T-helper 9 cell (primary cell): ENCODE data around the gene SSNA1.
A peak's percentile ranks its signal among the peaks of the same experiment; 100 is the strongest.

Source experiments
- DNase-seq: peaks from one replicate; pipeline ENCODE4 v3.0.0-alpha.2; 2020

The SSNA1 gene

DNA sequence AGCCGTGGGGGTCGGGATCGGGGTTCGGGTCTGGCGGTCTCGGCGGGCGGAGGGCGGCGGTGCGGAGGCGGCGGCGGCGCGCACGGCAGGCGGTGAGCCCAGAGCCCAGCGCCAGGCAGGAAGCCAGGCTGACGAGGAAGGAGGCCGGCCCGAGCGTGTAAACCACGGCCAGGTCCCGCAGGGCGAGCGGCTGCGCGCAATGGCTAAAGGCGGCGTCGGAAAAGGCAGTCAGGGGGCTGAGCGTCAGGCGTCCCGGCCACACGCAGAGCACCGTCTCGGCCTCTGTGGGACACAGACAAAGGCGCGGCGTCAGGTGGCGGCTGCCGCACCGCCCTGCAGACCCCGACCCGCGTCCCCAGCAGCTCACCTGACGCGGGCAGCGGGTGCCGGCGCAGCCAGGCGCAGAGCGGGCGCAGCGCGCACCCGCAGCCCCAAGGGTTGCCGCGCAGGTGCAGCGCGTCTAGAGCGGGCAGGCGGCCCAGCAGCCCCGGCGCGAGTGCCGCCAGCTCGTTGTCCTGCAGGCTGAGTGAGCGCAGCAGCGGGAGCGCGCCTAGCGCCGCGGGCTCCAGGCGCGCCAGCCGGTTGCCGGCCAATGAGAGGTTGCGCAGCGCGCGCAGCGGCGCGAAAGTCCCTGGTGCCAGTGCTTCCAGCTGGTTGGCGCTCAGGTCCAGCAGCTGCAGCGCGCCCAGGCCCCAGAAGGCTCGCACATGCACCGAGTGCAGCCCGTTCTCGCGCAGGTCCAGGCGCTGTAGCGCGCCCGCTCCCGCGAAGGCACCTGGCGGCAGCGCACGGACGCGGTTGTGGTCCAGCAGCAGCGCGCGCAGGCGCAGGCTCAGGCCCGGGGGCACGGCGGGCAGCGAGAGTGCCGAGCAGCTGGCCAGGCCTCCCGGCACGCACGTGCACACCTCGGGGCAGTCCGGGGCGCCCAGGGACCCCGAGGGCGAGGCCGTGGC, 19.3 kb upstream of the SSNA1 start:
- DNase-seq = peak; percentile 16

DNA sequence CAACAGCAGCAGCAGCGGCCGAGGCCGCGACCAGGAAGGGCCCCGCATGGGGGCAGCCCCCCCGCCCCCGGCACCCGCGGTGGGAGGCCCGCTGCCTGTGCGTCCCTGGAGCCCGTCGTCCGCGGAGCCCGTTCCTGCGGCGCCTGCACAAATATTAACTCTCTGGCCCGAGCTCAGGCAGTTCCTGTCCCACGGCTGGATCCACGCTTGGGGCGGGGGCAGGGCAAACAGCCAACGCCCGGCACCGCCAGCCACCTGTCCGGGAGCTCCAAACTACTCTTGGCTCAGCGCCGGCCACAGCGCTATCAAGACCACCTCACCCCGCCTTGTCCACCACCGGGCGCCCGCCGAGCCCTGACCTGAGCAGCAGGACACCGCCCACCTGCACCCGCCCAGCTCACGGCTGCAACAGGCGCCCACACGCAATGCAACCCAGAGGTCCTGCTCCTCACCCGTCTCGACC, 18.5 kb upstream of the SSNA1 start, which contains the start of gene LRRC26:
TSS of gene LRRC26 (minus strand) at position 156 of the 463 bp plus-strand sequence. CDS start at position 48, 108 bp downstream.
- no peak for DNase-seq

DNA sequence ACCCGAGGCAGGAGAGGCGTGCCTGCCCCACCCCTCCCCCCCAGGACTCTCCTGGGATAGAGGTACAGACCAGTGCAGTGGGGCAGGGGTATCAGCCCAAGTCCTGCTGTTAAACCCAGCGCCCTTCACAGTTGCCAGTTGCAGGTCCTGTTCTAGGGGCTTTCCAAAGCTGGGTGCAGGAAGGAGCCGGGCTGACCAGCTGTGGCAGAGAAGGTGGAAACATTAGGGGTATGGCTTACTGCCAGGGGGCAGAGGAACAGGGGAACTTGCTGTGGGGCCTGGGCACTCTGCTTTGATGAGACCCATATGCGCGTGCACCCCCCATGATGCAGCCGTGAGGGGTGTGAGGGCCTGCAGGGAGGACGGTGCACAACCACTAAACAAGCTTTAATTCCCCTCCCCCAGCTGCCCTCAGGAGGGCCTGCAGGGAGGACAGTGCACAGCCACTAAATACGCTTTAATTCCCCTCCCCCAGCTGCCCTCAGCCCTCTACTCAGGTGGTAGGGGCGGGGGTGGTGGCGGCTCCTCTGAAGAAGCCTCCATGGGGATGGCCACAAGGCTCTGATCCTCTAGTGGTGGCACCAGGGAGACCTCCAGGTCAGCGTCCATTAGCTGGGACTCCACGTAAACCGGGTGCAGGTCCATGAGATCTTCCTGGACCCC, 17.9 kb upstream of the SSNA1 start:
- no peak for DNase-seq

DNA sequence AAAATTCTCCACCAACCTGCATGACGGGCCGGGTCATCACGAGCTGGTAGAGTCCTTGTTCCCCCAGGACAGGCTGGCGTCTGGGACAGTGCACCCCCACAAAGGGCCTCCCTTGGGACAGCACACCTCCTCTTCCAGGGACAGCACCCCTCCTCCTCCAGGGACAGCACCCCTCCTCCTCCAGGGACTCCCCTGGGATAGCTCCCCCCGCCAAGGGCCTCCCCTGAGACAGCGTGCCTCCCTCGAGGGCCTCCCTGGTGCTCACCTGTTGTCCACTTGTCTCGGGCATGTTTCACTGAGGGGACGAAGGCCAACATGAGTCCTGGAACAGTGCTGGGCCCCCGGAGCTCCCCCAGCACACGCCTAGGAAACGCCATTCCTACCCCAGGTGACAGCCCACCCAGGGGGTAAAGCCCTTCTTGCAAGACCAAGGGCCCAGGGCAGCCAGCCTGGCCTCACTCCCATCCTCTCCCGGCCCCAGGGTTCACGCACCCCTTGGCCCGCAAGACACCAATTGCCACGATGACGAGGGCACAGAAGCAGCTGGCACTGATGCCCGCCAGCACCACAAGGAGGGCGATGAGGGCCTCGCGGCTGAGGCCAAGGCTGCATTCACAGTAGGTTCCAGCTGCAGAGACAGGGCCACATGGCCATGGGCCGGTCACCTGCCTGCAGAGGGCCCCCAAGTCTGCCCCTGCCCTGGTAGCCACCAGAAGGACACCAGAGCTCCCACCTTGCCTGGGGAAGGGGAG, 17.2 kb upstream of the SSNA1 start:
- no peak for DNase-seq

DNA sequence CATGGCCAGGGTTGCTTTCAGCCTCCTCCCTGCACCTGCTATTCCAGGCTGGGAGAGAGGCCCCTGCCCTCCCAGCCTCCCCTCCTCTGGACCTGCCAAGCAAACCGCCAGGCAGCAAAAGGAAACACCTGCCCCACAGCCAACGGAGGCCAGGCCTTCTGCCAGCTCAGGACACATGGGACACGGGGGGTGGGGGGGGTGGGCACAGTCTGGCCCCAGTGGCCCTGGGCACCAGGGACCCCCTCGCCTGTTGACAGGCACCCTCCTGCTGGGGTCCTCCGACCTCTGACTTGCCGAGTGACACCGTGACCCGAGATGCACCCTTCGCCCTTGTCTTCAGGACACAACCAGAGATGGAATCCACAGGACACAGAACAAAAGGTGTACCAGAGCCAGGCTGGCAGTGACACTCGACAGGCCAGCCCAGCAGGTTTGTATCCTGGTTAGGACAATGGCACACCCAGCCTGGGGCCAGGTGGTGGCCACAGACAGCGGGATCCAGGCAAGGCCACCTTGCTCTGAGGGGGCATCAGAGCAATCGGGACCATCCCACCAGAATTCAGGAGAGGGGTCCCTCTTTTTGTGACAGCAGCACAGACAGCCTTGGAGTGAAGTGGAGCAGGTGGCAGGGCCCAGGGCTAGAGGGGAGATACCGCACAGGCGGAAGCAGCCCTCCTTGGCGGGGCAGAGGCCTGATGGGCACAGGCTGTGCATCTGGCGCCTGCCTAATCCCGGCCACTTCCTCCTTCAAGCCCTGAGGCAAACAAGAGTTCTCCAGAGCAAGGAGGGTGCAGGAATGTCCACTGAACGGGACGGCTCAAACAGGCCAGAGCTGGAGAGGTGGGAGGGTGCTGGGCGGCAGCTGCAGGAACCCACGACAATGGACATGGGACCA, 15.3 kb upstream of the SSNA1 start:
- DNase-seq = no peak

DNA sequence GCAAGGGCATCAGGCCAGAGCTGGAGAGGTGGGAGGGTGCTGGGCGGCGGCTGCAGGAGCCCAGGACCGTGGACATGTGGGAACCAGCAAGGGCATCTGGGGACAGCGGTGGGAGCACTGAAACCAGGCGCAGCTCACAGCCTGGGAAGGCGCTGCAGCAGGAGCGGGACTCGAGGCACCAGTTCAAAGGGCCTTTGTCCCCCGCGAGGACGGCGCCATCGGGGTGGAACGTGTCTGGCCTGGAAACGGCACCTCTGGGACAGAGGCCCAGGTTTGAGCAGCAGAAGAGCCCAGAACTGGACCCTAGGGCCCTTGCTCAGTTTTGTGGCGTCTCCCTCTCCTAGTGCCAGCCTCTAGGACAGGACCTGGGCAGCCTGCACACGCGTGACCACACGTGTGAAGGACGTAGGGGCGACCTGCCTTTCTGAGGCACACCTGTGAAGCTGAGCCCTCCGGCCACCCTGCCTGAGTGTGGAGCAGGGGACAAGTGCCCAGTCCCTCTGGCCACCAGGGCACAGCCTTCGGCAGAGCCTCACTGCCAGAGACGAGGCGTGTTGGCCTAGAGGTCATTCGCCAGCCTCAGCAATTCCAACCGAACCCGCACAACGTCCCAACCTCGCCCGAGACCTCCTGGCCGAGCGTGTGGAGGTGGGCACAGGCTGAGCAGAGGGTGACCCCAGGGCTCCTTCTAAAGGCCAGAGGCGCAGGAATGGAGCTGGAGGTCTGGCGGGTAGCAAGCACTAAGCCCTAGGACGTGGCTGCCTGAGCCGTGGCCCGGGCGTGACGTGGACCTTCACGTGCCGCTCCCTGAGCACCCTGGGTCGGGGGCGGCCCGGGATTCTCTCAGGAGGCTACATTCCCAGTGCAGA, 14.4 kb upstream of the SSNA1 start:
- no peak for DNase-seq

DNA sequence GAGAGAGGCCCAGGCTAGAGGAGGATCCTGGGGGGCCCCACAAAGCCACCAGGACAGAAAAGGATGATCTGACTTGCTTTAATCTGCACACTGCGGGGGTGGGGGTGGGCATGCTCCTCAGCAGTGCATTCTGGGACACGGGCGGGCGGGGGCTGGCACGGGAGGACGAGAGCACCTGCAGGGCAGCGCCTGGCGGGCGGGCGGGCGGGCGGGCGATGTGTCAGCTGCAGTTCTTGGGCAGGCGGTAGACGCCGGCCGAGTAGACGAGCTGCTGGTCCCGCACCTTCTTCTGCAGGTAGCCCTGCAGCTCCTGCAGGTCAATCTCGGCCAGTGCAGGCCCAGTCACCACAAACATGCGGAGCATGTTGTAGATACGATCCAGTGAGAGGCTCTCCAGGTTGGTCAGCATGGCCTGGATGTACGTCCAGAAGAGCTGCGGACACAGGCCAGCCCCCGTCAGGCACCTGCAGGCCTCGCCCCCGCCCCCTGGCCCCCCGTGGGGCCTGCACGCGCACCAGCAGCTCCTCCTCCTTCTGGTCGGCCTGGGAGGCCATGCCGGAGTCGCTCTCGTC, 13.7 kb upstream of the SSNA1 start:
- no peak for DNase-seq

DNA sequence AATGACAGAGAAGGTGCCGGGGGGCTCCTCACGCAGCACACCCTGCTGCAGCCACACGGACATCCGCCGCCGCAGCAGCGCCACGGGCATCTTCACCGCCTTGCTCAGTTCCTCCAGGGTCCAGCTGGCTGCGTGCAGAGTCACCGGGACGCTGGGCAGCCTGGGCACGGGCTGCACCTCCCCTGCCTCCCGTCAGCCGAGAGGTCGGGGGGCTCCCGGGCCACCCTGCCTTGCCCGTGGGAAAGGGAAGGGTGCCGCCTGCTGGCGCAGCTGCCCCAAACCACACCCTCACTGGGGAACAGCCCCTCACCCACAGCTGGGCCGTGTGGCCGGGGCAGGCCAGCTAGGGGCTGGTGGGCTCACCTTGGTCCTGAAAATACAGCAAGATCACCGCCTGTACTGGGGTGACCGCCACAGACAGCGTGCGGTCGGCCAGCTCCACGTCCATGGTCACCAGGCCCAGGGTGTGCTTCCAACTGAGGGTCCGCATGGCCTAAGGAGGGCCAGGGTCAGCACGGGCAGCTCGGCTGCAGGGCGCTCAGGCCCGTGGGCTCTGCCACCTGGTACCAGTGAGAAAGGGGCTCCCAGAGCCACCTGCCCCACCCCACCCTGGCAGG, 13.0 kb upstream of the SSNA1 start:
- no peak for DNase-seq

DNA sequence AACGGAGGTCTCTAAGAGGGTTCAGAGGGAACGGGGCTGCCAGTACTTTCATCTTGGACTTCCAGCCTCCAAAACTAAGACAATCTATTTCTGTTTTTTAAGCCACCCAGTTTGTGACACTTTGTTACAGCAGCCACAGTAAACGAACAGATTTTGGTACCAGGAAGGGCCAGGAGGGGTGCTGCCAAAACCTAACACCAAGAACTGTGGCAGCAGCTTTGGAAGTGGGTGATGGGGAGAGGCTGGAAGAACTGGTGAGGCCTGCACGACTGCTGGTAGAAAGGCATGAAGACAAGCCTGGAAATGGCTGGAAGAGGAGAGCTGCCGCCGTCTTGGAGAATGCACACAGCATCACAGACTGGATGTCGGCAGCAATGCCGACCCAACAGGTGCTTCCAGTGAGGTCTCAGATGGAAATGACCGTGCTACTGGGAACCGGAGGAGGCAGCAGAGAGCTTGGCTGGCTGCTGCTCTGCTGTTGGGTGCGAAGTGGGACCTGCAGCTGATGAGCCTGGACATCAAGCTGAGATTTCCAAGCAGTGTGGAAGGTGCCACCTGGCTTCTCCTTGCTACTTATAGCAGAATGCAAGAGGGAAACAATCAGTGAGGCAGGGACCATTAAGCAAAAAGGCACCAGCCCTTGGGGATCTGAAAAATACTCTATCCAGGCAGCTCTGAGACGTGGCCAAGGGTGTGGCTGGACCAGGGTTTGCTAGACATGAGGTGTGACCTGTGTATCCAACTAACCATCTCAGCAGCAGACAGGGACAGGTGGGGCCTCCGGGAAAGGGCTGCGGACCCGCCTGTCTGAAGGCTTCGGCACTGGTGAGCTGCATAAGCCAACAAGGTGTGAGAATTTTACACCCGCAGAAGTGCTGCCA, 11.9 kb upstream of the SSNA1 start:
- DNase-seq = no peak

DNA sequence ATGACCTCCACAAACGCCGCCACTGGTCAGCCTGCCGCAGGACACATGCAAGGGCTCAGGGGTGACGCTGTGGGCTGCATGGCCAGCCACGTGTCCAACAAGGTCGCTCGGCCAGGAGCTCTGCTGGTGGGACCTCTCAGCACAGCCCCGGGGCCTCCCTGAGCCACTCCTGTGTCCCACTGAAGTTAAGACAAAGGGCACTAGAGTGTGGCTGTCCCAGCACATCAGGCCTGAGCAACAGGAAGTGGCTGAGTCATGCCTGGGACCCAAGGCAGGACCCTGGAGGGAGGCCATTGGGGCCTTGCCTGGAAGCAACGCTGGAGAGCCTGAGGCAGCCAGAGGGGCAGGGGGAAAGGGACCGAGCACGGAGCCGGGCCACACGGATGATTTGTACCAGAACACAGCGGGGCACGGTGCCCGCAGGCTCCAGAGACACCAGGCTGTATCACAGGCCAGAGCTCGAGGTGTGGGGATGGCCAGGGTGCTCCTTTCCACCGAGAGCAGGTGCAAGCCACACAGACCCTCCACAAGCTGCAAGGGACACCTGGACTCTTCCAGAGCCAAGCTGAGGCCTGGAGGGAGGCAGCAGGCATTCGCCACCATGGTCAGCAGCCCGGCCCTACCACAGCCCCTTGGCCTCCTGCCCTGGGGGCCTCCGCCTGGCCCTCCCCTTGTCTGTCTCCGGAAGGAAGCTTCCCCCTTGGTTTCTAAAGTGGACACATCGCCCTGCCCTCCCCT, 10.1 kb upstream of the SSNA1 start:
- DNase-seq = no peak

DNA sequence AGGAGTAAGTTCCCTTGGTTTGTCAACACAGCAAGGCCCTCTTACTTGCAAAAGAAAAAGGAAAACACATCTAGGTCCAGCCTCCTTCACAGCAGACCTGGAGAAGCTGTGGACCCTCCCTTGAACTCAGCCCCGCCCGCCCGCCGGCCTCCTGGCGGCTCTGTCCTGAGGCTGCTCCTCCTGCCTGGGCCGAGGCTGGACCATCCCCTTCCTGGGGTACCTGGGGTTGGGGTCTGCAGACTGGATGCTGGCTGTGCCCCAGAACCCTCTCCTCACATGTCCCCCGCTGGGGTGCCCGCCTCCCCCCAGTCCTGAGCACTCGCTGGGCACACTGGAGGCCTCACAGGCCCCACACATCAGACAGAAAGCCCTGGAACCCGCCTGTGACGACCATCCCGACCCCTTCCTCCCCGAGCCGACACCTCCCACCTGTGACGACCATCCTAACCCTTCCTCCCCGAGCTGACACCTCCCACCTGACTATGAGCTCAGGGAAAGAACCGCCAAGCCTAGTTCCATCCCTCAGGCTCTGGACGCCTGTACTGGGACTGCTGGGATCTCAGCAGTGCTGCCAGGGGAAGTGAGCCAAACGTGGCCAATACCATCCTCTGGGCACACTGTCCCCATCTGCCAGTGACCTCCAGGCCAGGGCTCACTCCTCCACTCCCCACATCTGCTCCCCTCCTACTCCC, 9.4 kb upstream of the SSNA1 start:
- DNase-seq = no peak

DNA sequence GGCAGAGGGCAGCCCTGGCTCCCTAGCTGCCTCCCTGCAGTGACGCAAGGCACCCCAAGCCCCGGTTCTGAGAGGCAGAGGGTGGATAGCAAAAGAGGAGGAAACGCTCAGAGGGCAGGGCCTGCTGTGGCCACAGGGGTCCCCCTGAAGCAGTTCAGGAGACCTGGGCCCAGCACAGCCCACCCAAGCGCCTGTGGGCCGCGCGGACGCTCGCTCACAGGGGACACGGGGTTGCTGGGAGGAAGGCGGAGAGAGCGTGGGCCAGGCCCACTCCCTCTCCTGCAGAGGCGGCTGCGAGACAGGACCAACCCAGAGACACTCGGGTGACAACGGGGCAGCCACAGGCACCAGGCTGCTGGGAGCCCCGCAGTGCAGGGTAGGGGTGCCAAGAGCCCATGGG, 8.7 kb upstream of the SSNA1 start:
- DNase-seq = no peak

DNA sequence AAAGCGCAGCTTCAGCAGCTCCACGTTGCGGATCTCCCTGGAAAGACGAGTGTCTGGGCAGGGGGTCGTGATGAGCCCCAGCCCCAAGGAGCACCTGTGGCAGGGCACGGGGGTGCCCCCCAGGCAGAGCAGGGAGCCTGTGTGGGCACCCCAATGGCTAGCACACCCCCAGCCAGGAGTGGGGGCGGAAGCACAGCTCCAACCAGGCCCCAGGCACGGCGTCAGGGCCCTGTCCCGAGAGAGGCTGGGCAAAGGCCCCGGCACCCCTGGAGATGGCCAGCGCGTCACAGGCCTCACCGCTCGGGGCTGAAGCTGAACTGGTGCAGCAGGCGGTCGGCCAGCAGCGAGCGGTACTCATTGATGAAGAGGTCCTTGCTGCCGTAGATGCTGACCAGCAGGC, 8.0 kb upstream of the SSNA1 start:
- DNase-seq = no peak

DNA sequence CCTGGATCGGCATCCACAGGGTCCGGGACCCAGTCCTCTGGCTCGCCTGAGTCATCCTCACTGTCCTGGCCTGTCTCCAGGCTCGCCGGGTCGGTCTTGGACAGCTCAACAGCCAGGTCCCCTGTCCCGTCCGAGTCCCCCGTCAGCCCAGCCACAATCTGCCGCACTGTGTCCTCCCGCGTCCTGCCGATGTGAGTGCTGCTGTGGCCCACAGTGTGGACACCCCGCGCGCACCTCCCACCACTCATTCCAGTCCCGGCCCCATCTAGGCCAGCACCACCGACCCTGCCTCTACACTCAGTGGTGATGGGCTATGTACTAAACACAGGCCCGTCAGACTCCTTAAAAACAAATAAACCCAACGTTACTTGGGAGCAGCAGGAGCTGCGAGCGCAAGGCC, 6.8 kb upstream of the SSNA1 start:
- DNase-seq = no peak

DNA sequence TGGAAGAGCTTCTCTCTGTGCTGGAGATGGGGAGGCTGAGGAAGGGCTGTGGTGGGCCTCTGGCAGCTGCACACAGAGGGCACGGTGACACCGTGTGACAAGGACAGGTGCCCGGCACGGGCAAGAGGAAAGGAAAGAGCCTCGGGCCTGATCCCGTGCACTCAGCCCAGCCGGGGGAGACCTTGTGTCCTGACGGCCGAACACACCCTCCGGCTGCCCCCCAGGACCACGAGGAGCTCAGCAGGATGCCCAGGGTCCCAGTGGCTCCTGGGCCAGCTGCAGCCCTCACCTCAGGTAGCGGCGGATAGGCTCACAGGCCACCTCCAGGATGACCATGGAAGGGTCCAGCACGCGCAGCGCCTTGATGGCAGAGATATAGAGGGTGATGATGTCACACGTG, 5.6 kb upstream of the SSNA1 start:
- no peak for DNase-seq

DNA sequence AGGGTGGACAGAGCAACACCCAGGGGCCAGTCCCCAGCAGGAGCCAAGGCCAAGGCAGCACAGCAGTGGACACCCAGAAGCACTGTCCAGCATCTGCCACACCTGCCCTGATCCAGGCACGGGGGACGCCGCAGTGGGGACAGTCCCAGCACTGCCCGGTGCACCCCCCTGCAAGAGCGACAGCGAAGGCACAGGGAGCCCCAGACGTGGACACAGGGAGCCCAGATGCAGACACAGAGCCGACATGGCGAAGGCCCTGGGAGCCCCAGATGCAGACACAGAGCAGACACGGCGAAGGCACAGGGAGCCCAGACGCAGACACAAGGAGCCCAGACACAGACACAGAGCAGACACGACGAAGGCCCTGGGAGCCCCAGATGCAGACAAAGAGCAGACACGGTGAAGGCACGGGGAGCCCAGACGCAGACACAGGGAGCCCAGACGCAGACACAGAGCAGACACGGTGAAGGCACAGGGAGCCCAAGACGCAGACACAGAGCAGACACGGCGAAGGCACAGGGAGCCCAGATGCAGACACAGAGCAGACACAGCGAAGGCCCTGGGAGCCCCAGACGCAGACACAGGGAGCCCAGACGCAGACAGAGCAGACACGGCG, 4.4 kb upstream of the SSNA1 start:
- DNase-seq = no peak

DNA sequence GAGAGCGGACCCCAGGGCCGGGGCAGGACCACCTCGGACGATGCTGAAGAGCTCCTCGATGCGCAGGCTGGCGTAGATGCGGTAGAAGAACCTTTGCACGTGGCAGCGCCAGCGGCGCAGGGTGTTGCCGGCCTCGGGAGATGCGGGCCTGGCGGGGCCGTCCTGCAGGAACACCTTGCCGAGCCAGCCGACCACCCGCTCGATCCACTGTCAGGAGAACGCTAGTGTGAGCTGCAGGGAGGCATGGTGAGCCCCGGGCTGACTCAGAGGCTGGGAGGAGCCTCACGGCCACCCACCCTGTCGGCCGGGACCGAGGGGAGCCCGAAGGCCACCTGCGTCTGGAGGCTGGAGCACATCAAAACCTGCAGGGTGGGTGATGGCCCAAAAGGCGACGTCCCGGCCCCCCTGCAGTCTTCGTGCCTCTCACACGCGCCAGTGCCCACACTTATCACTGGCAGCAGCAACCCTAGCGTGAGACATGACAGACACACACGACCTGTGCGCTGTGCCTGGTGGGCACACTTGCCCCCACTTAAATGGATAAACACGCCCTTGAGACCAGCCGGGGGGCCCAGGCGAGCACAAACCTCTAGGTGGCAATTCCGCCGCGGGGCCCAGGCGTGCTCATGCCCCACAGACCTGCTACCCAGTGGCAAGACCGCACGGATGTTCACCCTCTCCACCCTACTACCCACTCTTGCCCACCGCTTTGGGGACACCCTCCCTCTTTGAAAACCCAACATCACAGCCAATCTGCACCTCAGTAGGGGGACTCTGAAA, 3.4 kb upstream of the SSNA1 start:
- DNase-seq = no peak
